Measurements from ENCODE around the gene CLEC1A.

DNA sequence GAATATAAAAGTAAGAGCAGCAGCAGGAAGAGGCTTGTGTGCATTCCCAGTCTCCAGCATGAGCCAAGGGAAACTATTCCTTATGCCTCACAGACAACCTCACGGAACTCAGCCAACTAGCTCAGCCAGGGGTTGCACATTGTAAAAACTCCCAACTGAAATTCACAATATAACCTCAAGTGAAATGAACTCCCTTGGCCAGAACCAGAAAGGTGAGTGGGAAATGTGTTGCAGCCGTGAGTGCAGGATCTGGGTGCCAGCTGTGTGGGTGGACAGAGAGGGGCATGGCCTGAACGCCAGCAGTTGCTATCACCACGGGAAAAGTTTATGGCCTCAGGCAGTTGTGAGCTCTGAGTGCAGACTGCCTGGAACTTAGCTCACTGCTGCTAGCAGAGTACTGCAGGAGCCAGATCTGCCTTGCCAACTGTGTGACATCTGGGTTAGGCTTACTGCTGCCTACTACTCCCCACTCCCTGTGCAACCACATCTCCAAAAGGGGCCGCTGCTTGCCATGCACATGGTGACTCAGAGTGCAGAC, 2.3 kb upstream of the CLEC1A start:
- TF ChIP-seq ZBTB8A (CRISPR knock-in tag; IDR thresholded peaks at IDR 0.05; ENCODE audit: borderline replicate concordance, low read depth) (no peak), TCF12 (IDR thresholded peaks at IDR 0.05) (no peak), TCF12 (CRISPR knock-in tag; IDR thresholded peaks at IDR 0.05) (no peak), FOXP1 (IDR thresholded peaks at IDR 0.05) (no peak), FOXP1 (CRISPR knock-in tag; IDR thresholded peaks at IDR 0.05) (no peak), YY1 (IDR thresholded peaks at IDR 0.05; ENCODE audit: insufficient read depth, insufficient replicate concordance, low read depth, low read length) (no peak), MTA1 (CRISPR knock-in tag; IDR thresholded peaks at IDR 0.05; ENCODE audit: borderline replicate concordance) (no peak), ZNF121 (CRISPR knock-in tag; IDR thresholded peaks at IDR 0.05) (no peak)
- TF ChIP-seq, protein P1, sequence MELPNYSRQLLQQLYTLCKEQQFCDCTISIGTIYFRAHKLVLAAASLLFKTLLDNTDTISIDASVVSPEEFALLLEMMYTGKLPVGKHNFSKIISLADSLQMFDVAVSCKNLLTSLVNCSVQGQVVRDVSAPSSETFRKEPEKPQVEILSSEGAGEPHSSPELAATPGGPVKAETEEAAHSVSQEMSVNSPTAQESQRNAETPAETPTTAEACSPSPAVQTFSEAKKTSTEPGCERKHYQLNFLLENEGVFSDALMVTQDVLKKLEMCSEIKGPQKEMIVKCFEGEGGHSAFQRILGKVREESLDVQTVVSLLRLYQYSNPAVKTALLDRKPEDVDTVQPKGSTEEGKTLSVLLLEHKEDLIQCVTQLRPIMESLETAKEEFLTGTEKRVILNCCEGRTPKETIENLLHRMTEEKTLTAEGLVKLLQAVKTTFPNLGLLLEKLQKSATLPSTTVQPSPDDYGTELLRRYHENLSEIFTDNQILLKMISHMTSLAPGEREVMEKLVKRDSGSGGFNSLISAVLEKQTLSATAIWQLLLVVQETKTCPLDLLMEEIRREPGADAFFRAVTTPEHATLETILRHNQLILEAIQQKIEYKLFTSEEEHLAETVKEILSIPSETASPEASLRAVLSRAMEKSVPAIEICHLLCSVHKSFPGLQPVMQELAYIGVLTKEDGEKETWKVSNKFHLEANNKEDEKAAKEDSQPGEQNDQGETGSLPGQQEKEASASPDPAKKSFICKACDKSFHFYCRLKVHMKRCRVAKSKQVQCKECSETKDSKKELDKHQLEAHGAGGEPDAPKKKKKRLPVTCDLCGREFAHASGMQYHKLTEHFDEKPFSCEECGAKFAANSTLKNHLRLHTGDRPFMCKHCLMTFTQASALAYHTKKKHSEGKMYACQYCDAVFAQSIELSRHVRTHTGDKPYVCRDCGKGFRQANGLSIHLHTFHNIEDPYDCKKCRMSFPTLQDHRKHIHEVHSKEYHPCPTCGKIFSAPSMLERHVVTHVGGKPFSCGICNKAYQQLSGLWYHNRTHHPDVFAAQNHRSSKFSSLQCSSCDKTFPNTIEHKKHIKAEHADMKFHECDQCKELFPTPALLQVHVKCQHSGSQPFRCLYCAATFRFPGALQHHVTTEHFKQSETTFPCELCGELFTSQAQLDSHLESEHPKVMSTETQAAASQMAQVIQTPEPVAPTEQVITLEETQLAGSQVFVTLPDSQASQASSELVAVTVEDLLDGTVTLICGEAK (IDR thresholded peaks at IDR 0.05) = no peak
- TF ChIP-seq, protein P1 (CRISPR knock-in tag; IDR thresholded peaks at IDR 0.05) = no peak
- TF ChIP-seq, protein P2, sequence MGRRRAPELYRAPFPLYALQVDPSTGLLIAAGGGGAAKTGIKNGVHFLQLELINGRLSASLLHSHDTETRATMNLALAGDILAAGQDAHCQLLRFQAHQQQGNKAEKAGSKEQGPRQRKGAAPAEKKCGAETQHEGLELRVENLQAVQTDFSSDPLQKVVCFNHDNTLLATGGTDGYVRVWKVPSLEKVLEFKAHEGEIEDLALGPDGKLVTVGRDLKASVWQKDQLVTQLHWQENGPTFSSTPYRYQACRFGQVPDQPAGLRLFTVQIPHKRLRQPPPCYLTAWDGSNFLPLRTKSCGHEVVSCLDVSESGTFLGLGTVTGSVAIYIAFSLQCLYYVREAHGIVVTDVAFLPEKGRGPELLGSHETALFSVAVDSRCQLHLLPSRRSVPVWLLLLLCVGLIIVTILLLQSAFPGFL (CRISPR knock-in tag; IDR thresholded peaks at IDR 0.05) = no peak
- TF ChIP-seq, protein P3, sequence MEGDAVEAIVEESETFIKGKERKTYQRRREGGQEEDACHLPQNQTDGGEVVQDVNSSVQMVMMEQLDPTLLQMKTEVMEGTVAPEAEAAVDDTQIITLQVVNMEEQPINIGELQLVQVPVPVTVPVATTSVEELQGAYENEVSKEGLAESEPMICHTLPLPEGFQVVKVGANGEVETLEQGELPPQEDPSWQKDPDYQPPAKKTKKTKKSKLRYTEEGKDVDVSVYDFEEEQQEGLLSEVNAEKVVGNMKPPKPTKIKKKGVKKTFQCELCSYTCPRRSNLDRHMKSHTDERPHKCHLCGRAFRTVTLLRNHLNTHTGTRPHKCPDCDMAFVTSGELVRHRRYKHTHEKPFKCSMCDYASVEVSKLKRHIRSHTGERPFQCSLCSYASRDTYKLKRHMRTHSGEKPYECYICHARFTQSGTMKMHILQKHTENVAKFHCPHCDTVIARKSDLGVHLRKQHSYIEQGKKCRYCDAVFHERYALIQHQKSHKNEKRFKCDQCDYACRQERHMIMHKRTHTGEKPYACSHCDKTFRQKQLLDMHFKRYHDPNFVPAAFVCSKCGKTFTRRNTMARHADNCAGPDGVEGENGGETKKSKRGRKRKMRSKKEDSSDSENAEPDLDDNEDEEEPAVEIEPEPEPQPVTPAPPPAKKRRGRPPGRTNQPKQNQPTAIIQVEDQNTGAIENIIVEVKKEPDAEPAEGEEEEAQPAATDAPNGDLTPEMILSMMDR (CRISPR knock-in tag; IDR thresholded peaks at IDR 0.05) = no peak
